GM12878 (cell line): ENCODE measurements around the gene TNFRSF11A. TPM values are rescaled to one million over a fixed set of nuclear protein-coding genes. Genes with fewer than 3 reads are reported as not detected.

ENCODE experiments used
- ATAC-seq: fragments of 200-7000 bp; cut with Tn5 transposase; 3 replicates; pipeline ENCODE4 v1.9.1; 2020; ENCODE audit warnings: mild to moderate bottlenecking, moderate library complexity
- BruUV-seq: library from RNA; stranded (reverse); fragments of 400-500 nt; replicated peaks from 2 replicates; lab custom pipeline; 2021; lab: Mats Ljungman, UMichigan
- CTCF ChIA-PET: fragments of 300-600 bp; sonication (Branson Sonifier 250); formaldehyde crosslinking; extraction: SDS; loops from one replicate; lab custom pipeline; 2021; ENCODE audit warnings: inconsistent platforms; lab: Yijun Ruan, JAX
- POLR2A ChIA-PET: fragments of 350-600 bp; formaldehyde crosslinking; extraction: SDS; loops from one replicate; lab custom pipeline; 2021; ENCODE audit warnings: inconsistent platforms; lab: Charles Lee
- RAD21 ChIA-PET: fragments of 300-600 bp; sonication (Branson Sonifier 250); formaldehyde crosslinking; loops from one replicate; lab custom pipeline; 2023; ENCODE audit warnings: antibody characterized with exemption; ENCODE audit not compliant: unreplicated experiment; lab: Charles Lee
- SMC1A ChIA-PET: fragments of 300-600 bp; sonication (Branson Sonifier 250); formaldehyde crosslinking; loops from one replicate; lab custom pipeline; 2023; ENCODE audit not compliant: unreplicated experiment, uncharacterized antibody; lab: Charles Lee
- DNase-seq: peaks from one replicate; pipeline ENCODE4 v3.0.0-alpha.2; 2011; ENCODE audit warnings: low read depth, low spot score
- FAIRE-seq: peaks from 3 replicates; lab custom pipeline; 2011; peaks lifted over from hg19 to GRCh38; lab: Jason Lieb, UNC
- H2AFZ ChIP-seq: 2 replicates; pipeline ENCODE4 v1.6.0; 2011; ENCODE audit warnings: low read depth, low read length, control low read depth; ENCODE audit not compliant: control insufficient read depth
- H3K27ac ChIP-seq: 2 replicates; pipeline ENCODE4 v1.5.1; 2011; ENCODE audit warnings: control low read depth; ENCODE audit not compliant: control insufficient read depth, insufficient read depth
- H3K27me3 ChIP-seq, 2 experiments: replicated peaks in 1 of 2; 2 replicates each; pipeline versions ENCODE4 v1.6.0 to v1.6.1; 2011; ENCODE audit warnings: low read length in 1 of 2; ENCODE audit not compliant: control insufficient read depth in 2 of 2, insufficient read depth in 2 of 2
- H3K36me3 ChIP-seq, 2 experiments: 2 replicates each; pipeline ENCODE4 v1.5.1; 2011; ENCODE audit warnings: low read length in 1 of 2; ENCODE audit not compliant: control insufficient read depth in 2 of 2, insufficient read depth in 2 of 2
- H3K4me1 ChIP-seq: 2 replicates; pipeline ENCODE4 v1.6.1; 2011; ENCODE audit warnings: mild to moderate bottlenecking, low read length, moderate library complexity, mixed read lengths; ENCODE audit not compliant: control insufficient read depth, insufficient read depth
- H3K4me2 ChIP-seq: 2 replicates; pipeline ENCODE4 v1.6.0; 2011; ENCODE audit warnings: control low read depth; ENCODE audit not compliant: control insufficient read depth, insufficient read depth
- H3K4me3 ChIP-seq: fragments of 200-600 bp; sonication (generic); 2 replicates; pipeline ENCODE4 v1.5.1; 2016
- H3K79me2 ChIP-seq: 2 replicates; pipeline ENCODE4 v1.6.0; 2011; ENCODE audit warnings: low read length; ENCODE audit not compliant: control insufficient read depth, insufficient read depth
- H3K9ac ChIP-seq: 2 replicates; pipeline ENCODE4 v1.8.0; 2011; ENCODE audit warnings: low read length, control low read depth, mixed read lengths; ENCODE audit not compliant: control insufficient read depth, insufficient read depth
- H3K9me3 ChIP-seq: replicated peaks from 3 replicates; pipeline ENCODE4 v1.5.1; 2011; ENCODE audit warnings: mild to moderate bottlenecking, low read length; ENCODE audit not compliant: control insufficient read depth, insufficient read depth
- H4K20me1 ChIP-seq: 2 replicates; pipeline ENCODE4 v1.6.0; 2011; ENCODE audit not compliant: control insufficient read depth, insufficient read depth
- CREM ChIP-seq: IDR thresholded peaks from 2 replicates; pipeline ENCODE4 v1.6.1; 2014; ENCODE audit warnings: antibody characterized with exemption, low read depth
- CTCF ChIP-seq, 3 experiments: IDR thresholded peaks in 2 of 3; conservative IDR thresholded peaks in 1 of 3; 2 replicates each; pipeline ENCODE4 v1.5.1; 2011; ENCODE audit warnings: low read depth in 3 of 3, low read length in 3 of 3, mild to moderate bottlenecking in 3 of 3, control low read depth in 2 of 3, moderate library complexity in 2 of 3, inconsistent platforms in 1 of 3, mixed read lengths in 1 of 3; ENCODE audit not compliant: control insufficient read depth in 2 of 3, insufficient read depth in 1 of 3; ENCODE audit errors: extremely low read depth in 1 of 3
- E4F1 ChIP-seq: fragments of 450-650 bp; IDR thresholded peaks from 2 replicates; pipeline ENCODE4 v1.6.1; 2018; ENCODE audit warnings: borderline replicate concordance, mild to moderate bottlenecking; ENCODE audit not compliant: partially characterized antibody
- GATAD2B ChIP-seq: fragments of 450-650 bp; conservative IDR thresholded peaks from 2 replicates; pipeline ENCODE4 v1.6.1; 2017; ENCODE audit warnings: low read depth, mild to moderate bottlenecking, moderate library complexity
- IRF4 ChIP-seq: IDR thresholded peaks from 2 replicates; pipeline ENCODE4 v1.6.1; 2011; ENCODE audit warnings: low read depth, low read length
- KAT2A ChIP-seq: conservative IDR thresholded peaks from 2 replicates; pipeline ENCODE4 v1.6.1; 2011; ENCODE audit warnings: low read depth, low read length; ENCODE audit not compliant: control insufficient read depth
- NFYB ChIP-seq: IDR thresholded peaks from 2 replicates; pipeline ENCODE4 v1.6.1; 2011; ENCODE audit warnings: low read depth, mild to moderate bottlenecking, low read length, improper control_type of control experiment, moderate library complexity; ENCODE audit not compliant: insufficient read depth
- RUNX3 ChIP-seq: IDR thresholded peaks from 2 replicates; pipeline ENCODE4 v1.6.1; 2012; ENCODE audit warnings: low read length, inconsistent platforms
- SKIL ChIP-seq: fragments of 450-650 bp; IDR thresholded peaks from 2 replicates; pipeline ENCODE4 v1.6.1; 2017; ENCODE audit warnings: mild to moderate bottlenecking, low read depth, inconsistent platforms; ENCODE audit not compliant: poor library complexity, severe bottlenecking
- ZBTB40 ChIP-seq: fragments of 450-650 bp; IDR thresholded peaks from 2 replicates; pipeline ENCODE4 v1.6.1; 2016; ENCODE audit warnings: mild to moderate bottlenecking, moderate library complexity, borderline replicate concordance
- ZNF207 ChIP-seq: fragments of 450-650 bp; IDR thresholded peaks from 2 replicates; pipeline ENCODE4 v1.6.1; 2014; ENCODE audit warnings: antibody characterized with exemption, mild to moderate bottlenecking, borderline replicate concordance
- WGBS: methylation state at CpG from one replicate; pipeline ENCODE4 v1.1.6; 2016; ENCODE audit warnings: low lambda C conversion rate; ENCODE audit not compliant: insufficient replicate concordance, insufficient coverage; ENCODE audit errors: missing lambda C conversion rate; 5-methylcytosine and 5-hydroxymethylcytosine counted together
- in situ Hi-C: fragments of 300-500 bp; cut with MboI; formaldehyde crosslinking; loops from 9 replicates; pipeline ENCODE4 v1.14.3; 2018; ENCODE audit warnings: mixed read lengths
- intact Hi-C: fragments of 100-400 bp; cut with micrococcal nuclease; formaldehyde crosslinking; loops from one replicate; pipeline ENCODE4 v1.14.2; 2022; ENCODE audit not compliant: unreplicated experiment
- polyA plus RNA-seq, 11 experiments: library from polyadenylated mRNA; depleted of rRNA in 4 of 11; unstranded in 6 of 11; stranded (reverse) in 5 of 11; fragments of >200 nt; fragmentation: Nextera tagmentation in 4 of 11; fragmentation: Illumina TruSeq in 1 of 11; extraction: Ambion mirVana in 4 of 11; extraction: Trizol in 1 of 11; gene quantifications; 1 replicate in 1 of 11; 2 replicates in 10 of 11; pipeline versions ENCODE4 v1.2.1 to v1.2.3, GENCODE V29; 2011 to 2016; ENCODE audit warnings: inconsistent platforms in 2 of 11, missing spikeins in 2 of 11, low read depth in 1 of 11
- total RNA-seq, 4 experiments: library from RNA; depleted of rRNA in 3 of 4; stranded (reverse); fragments of >200 nt in 3 of 4; fragmentation: Illumina TruSeq in 1 of 4; extraction: Trizol in 1 of 4; gene quantifications; 2 replicates each; pipeline versions ENCODE4 v1.2.1 to v1.2.3, GENCODE V29; 2013 to 2021

Gene TNFRSF11A
- total and polyA plus RNA-seq, 10 of the 15 experiments (the other 5 are each of a cell fraction or from before 2014, with no cell fraction given): 0.07 to 4.0 (median 0.23) TPM

DNA sequence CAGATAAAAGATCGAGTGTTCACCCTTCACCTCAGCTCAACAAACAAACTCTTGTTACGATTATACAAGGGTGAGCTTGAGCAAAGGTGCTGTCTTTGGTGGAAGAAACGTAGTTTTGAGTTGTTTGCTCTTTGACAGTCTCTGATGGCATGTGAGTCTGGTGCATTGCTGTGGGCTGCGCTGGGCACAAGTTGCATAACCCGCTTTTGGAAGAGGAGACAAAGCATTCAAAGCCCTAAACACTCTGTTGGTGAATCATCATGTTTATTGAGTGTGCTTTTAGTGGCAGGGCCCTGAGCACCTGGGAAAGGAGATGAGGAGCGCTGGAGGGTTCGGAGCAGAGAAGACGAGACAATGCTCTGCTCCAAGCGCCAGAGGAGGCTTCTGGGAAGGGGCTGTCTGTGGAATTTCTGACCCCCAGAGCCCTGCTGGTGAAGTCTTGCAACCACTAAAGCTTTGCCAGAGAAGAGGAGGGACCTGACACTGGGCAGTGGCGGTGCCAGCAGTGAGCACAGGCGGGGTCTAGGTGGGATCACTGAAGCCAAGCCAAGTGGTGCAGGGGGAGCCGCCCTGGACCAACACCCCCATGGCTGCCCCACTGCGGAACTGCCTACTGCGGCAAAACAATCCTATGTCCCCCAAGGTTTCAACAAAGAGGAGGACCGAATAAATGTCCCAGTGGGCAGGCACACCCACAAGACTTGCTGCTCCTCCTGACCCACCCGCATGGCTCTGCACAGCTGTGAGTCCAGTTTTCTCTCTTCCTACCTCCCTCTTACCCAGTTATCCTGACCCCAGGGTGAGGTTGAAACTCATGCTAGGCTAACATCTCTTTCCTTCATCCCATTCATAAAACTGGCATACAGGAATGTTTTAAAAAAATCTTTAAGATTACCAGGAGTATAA is 64.0 kb downstream of the TNFRSF11A start:
- no peak overlapping the region for H2AFZ ChIP-seq
- H4K20me1 ChIP-seq: no peaks in the 10 kb centered on the region
- H3K79me2 ChIP-seq: no peaks in the 10 kb centered on the region
- in situ Hi-C loops (no loop called here), intact Hi-C loops (no loop called here)
- no peak overlapping the region for H3K9ac ChIP-seq
- FAIRE-seq: no peak
- no peak for ATAC-seq
- WGBS: 44% methylated on average over 16 of the region's 16 CpGs
- RAD21 ChIA-PET: no interaction called here
- H3K4me1 ChIP-seq: no peaks in the 10 kb centered on the region
- TF ChIP-seq ZNF207 (no peak), RUNX3 (no peak), CREM (no peak), E4F1 (no peak), CTCF (IDR thresholded peaks at IDR 0.05 in 2 of 3, conservative IDR thresholded peaks at IDR 0.05 in 1 of 3; ENCODE audit: control insufficient read depth in 2 of 3, extremely low read depth in 1 of 3, insufficient read depth in 1 of 3, low read depth in 3 of 3, low read length in 3 of 3) (no peak), GATAD2B (no peak), KAT2A (no peak), ZBTB40 (no peak), NFYB (no peak), SKIL (no peak), IRF4 (no peak)
- no peaks in the 10 kb centered on the region; a peak in 1 of 4 replicates for H3K36me3 ChIP-seq
- SMC1A ChIA-PET: interaction anchor here (0.7 kb wide), 1 partner anchor 33 kb away, joined by 3 read pairs; no protein-coding TSS in a partner anchor
- CTCF ChIA-PET: no interaction called here
- no TSS peak for BruUV-seq
- H3K27ac ChIP-seq: no peak overlapping the region
- no peak for DNase-seq
- POLR2A ChIA-PET: no interaction called here
- no peak overlapping the region for H3K4me2 ChIP-seq
- 0 out of 4 replicates have a peak, but pooled peaks cover 0 to 3% of the 10 kb centered on the region in 2 experiments for H3K27me3 ChIP-seq
- no peaks in the 10 kb centered on the region for H3K9me3 ChIP-seq
- H3K4me3 ChIP-seq: no peak overlapping the region
